H1 (cell line): ENCODE data around the gene ZNF8. TPM values are rescaled to one million over a fixed set of nuclear protein-coding genes. Genes with fewer than 3 reads are reported as not detected.
"Not testable (repeated sequence)": the region's sequence is repeated elsewhere in the genome, so short reads cannot be mapped to it uniquely, and the experiment has no call there.

Experiments used
- CTCF ChIA-PET: fragments of 300-600 bp; sonication (Branson Sonifier 250); formaldehyde crosslinking; loops from one replicate; lab custom pipeline; 2021; ENCODE audit not compliant: partially characterized antibody; lab: Charles Lee
- POLR2A ChIA-PET: fragments of 300-600 bp; sonication (Branson Sonifier 250); formaldehyde crosslinking; loops from one replicate; lab custom pipeline; 2021; ENCODE audit warnings: inconsistent platforms; ENCODE audit not compliant: partially characterized antibody; lab: Charles Lee
- DNase-seq, 2 experiments: peaks; one replicate each; pipeline versions ENCODE4 v3.0.0 to v3.0.0-alpha.2; 2010 to 2022; ENCODE audit warnings: low spot score in 2 of 2, low read depth in 1 of 2, mixed read lengths in 1 of 2
- FAIRE-seq: peaks from 2 replicates; lab custom pipeline; 2011; peaks lifted over from hg19 to GRCh38; lab: Jason Lieb, UNC
- H2AFZ ChIP-seq: 2 replicates; pipeline ENCODE4 v1.8.1; 2012; ENCODE audit warnings: low read length, inconsistent platforms
- H2AK5ac ChIP-seq: 2 replicates; pipeline ENCODE4 v1.6.1; 2013; ENCODE audit warnings: low read depth, low read length
- H2BK120ac ChIP-seq: replicated peaks from 2 replicates; pipeline ENCODE3; 2013; ENCODE audit warnings: low read depth, low read length, inconsistent platforms
- H2BK12ac ChIP-seq: 2 replicates; pipeline ENCODE4 v1.6.1; 2013; ENCODE audit warnings: low read depth, low read length
- H2BK15ac ChIP-seq: 2 replicates; pipeline ENCODE4 v1.6.1; 2013; ENCODE audit warnings: low read length
- H2BK20ac ChIP-seq: 2 replicates; pipeline ENCODE4 v1.6.1; 2013; ENCODE audit warnings: low read length
- H2BK5ac ChIP-seq: 2 replicates; pipeline ENCODE4 v1.6.1; 2013; ENCODE audit warnings: low read depth, low read length
- H3K14ac ChIP-seq: 2 replicates; pipeline ENCODE4 v1.6.1; 2013; ENCODE audit warnings: inconsistent platforms; ENCODE audit not compliant: insufficient read length
- H3K18ac ChIP-seq: 2 replicates; pipeline ENCODE4 v1.6.1; 2013; ENCODE audit warnings: low read length; ENCODE audit errors: extremely low read depth
- H3K23ac ChIP-seq: 2 replicates; pipeline ENCODE4 v1.6.1; 2013; ENCODE audit warnings: inconsistent platforms; ENCODE audit not compliant: insufficient read length
- H3K23me2 ChIP-seq: 2 replicates; pipeline ENCODE4 v1.6.1; 2013; ENCODE audit warnings: low read depth, low read length
- H3K27ac ChIP-seq: 2 replicates; pipeline ENCODE4 v1.6.1; 2011; ENCODE audit warnings: low read depth, low read length, inconsistent platforms
- H3K27me3 ChIP-seq, 4 experiments: replicated peaks in 1 of 4; 1 replicate in 1 of 4; 2 replicates in 3 of 4; pipeline versions ENCODE4 v1.6.1 to v1.8.1; 2011 to 2013; ENCODE audit warnings: low read length in 3 of 4, mild to moderate bottlenecking in 3 of 4, inconsistent platforms in 2 of 4, mixed read lengths in 2 of 4, moderate library complexity in 1 of 4; ENCODE audit not compliant: control insufficient read depth in 3 of 4, insufficient read depth in 3 of 4; ENCODE audit errors: extremely low read depth in 1 of 4
- H3K36me3 ChIP-seq, 4 experiments: 2 replicates each; pipeline versions ENCODE4 v1.6.1 to v1.8.1; 2011 to 2013; ENCODE audit warnings: mild to moderate bottlenecking in 4 of 4, low read length in 3 of 4, moderate library complexity in 2 of 4, control low read depth in 1 of 4, inconsistent platforms in 1 of 4; ENCODE audit not compliant: insufficient read depth in 4 of 4, control insufficient read depth in 2 of 4
- H3K4ac ChIP-seq: replicated peaks from 2 replicates; pipeline ENCODE3; 2013; ENCODE audit warnings: low read length, low read depth, mixed read lengths, inconsistent platforms; ENCODE audit not compliant: insufficient read length
- H3K4me1 ChIP-seq, 4 experiments: replicated peaks in 1 of 4; 1 replicate in 1 of 4; 2 replicates in 3 of 4; pipeline versions ENCODE4 v1.6.1 to v1.8.1; 2011 to 2013; ENCODE audit warnings: low read length in 3 of 4, inconsistent platforms in 2 of 4, mixed read lengths in 1 of 4; ENCODE audit not compliant: insufficient read depth in 4 of 4, control insufficient read depth in 3 of 4
- H3K4me2 ChIP-seq, 2 experiments: 2 replicates each; pipeline versions ENCODE4 v1.6.1 to v1.8.1; 2011 to 2013; ENCODE audit warnings: low read depth in 2 of 2, low read length in 2 of 2, control low read depth in 1 of 2, inconsistent platforms in 1 of 2, mild to moderate bottlenecking in 1 of 2; ENCODE audit not compliant: insufficient read depth in 1 of 2
- H3K4me3 ChIP-seq, 4 experiments: fragments of 200-600, 300-600 bp in 1 of 4; sonication (generic), shearing (Covaris generic), sonication (Bioruptor Twin) in 1 of 4; 2 replicates each; pipeline versions ENCODE4 v1.5.1 to v1.8.1; 2011 to 2016; ENCODE audit warnings: low read length in 4 of 4, low read depth in 3 of 4, control low read depth in 2 of 4, inconsistent platforms in 2 of 4, mild to moderate bottlenecking in 2 of 4, mixed read lengths in 1 of 4, moderate library complexity in 1 of 4; ENCODE audit not compliant: insufficient read depth in 2 of 4; ENCODE audit errors: extremely low read depth in 1 of 4
- H3K56ac ChIP-seq: replicated peaks from 2 replicates; pipeline ENCODE3; 2013; ENCODE audit warnings: low read depth, mild to moderate bottlenecking, mixed read lengths, low read length, inconsistent platforms; ENCODE audit not compliant: insufficient read length
- H3K79me1 ChIP-seq: 2 replicates; pipeline ENCODE4 v1.6.1; 2013; ENCODE audit warnings: low read depth, low read length, control low read depth
- H3K79me2 ChIP-seq, 2 experiments: 2 replicates each; pipeline versions ENCODE4 v1.6.1 to v1.8.1; 2012 to 2013; ENCODE audit warnings: low read length in 2 of 2, mild to moderate bottlenecking in 2 of 2, inconsistent platforms in 1 of 2; ENCODE audit not compliant: insufficient read depth in 2 of 2, control insufficient read depth in 1 of 2
- H3K9ac ChIP-seq, 4 experiments: replicated peaks in 1 of 4; 1 replicate in 1 of 4; 2 replicates in 3 of 4; pipeline versions ENCODE4 v1.6.1 to v1.8.1; 2011 to 2013; ENCODE audit warnings: low read depth in 3 of 4, low read length in 3 of 4, control low read depth in 2 of 4, mild to moderate bottlenecking in 2 of 4, moderate library complexity in 2 of 4, inconsistent platforms in 1 of 4; ENCODE audit errors: extremely low read depth in 1 of 4
- H3K9me3 ChIP-seq, 2 experiments: 2 replicates each; pipeline versions ENCODE4 v1.6.1 to v1.8.1; 2012 to 2013; ENCODE audit warnings: mild to moderate bottlenecking in 2 of 2, moderate library complexity in 2 of 2, control low read depth in 1 of 2, inconsistent platforms in 1 of 2, low read depth in 1 of 2, low read length in 1 of 2, mixed read lengths in 1 of 2; ENCODE audit not compliant: insufficient read depth in 2 of 2
- H4K20me1 ChIP-seq, 2 experiments: replicated peaks in 1 of 2; 2 replicates each; pipeline versions ENCODE3 to v1.8.1; 2011 to 2013; ENCODE audit warnings: inconsistent platforms in 2 of 2, low read length in 2 of 2, mild to moderate bottlenecking in 1 of 2; ENCODE audit not compliant: insufficient read depth in 2 of 2, control insufficient read depth in 1 of 2
- H4K5ac ChIP-seq: 2 replicates; pipeline ENCODE4 v1.6.1; 2013; ENCODE audit warnings: low read length, low read depth, mixed read lengths, inconsistent platforms; ENCODE audit not compliant: insufficient read length
- H4K8ac ChIP-seq: 2 replicates; pipeline ENCODE4 v1.8.0; 2013; ENCODE audit warnings: mild to moderate bottlenecking, moderate library complexity, low read length, inconsistent platforms; ENCODE audit not compliant: insufficient read depth; ENCODE audit errors: extremely low read depth
- H4K91ac ChIP-seq: replicated peaks from 2 replicates; pipeline ENCODE3; 2013; ENCODE audit warnings: low read length, mixed read lengths, inconsistent platforms; ENCODE audit not compliant: insufficient read length
- CEBPB ChIP-seq: IDR thresholded peaks from 2 replicates; pipeline ENCODE4 v1.6.1; 2012; ENCODE audit warnings: low read depth, low read length
- WGBS, 2 experiments: shearing (Covaris generic) in 1 of 2; methylation state at CpG; one replicate each; pipeline versions ENCODE4 v1.1.6 to v1.1.7; 2013 to 2015; ENCODE audit warnings: low lambda C conversion rate in 2 of 2, mixed read lengths in 2 of 2, inconsistent platforms in 1 of 2, low coverage in 1 of 2, missing lambda C conversion rate in 1 of 2; ENCODE audit not compliant: insufficient replicate concordance in 2 of 2, insufficient coverage in 1 of 2, insufficient read length in 1 of 2; ENCODE audit errors: extremely low coverage in 1 of 2, missing lambda C conversion rate in 1 of 2; 5-methylcytosine and 5-hydroxymethylcytosine counted together
- polyA plus RNA-seq, 7 experiments: library from polyadenylated mRNA; depleted of rRNA in 3 of 7; stranded (reverse) in 5 of 7; unstranded in 2 of 7; fragments of >200 nt in 5 of 7; fragments of 200-250 nt in 2 of 7; gene quantifications; 1 replicate in 5 of 7; 2 replicates in 1 of 7; 4 replicates in 1 of 7; pipeline versions ENCODE4 v1.2.1 to v1.2.3, GENCODE V29; 2011 to 2013; ENCODE audit warnings: missing spikeins in 2 of 7, mixed read lengths in 2 of 7
- total RNA-seq: library from RNA; stranded (reverse); fragmentation: NEBNext Ultra II Directional; extraction: Animal tissue kit (Norgen Biotek cat#: 25700); gene quantifications from 2 replicates; pipeline ENCODE4 v1.2.1, GENCODE V29; 2021

The ZNF8 gene
- total and polyA plus RNA-seq, 2 of the 8 experiments (the other 6 are each of a cell fraction or from before 2014, with no cell fraction given), result 9.2 to 21.5 TPM

- not testable (repeated sequence) for H3K23ac ChIP-seq, H3K18ac ChIP-seq, H2BK15ac ChIP-seq, H2BK12ac ChIP-seq, H2BK20ac ChIP-seq, H3K79me2 ChIP-seq, FAIRE-seq, H4K8ac ChIP-seq, H3K79me1 ChIP-seq, H3K27me3 ChIP-seq, H3K4ac ChIP-seq, H4K91ac ChIP-seq, H3K9me3 ChIP-seq, H2BK120ac ChIP-seq, H3K36me3 ChIP-seq, H3K4me1 ChIP-seq, H3K9ac ChIP-seq, DNase-seq, H2AK5ac ChIP-seq, H3K14ac ChIP-seq, H3K56ac ChIP-seq, H2BK5ac ChIP-seq, H4K5ac ChIP-seq, H4K20me1 ChIP-seq, H3K23me2 ChIP-seq, H3K27ac ChIP-seq
- TF ChIP-seq CEBPB, result 0 out of 2 replicates have a peak, but pooled peaks have one; percentile 5
- Histone ChIP-seq H3K4me3 (peak overlapping the region; percentile 78 to 88 (median 82)), H3K4me2 (peak overlapping the region; percentile 76 to 78), H2AFZ (0 out of 2 replicates have a peak overlapping the region, but pooled peaks have one; percentile 63)
- ChIA-PET POLR2A (interaction anchor here (0.7 to 11.4 kb wide), 11 partner anchors 8 to 165 kb away, joined by 3 to 102 read pairs (median 4); partner anchors contain the start of genes ZNF274, ZNF497, ZNF544 and ZSCAN22), CTCF (interaction anchor here (0.6 to 2.4 kb wide), 8 partner anchors 9 to 70 kb away, joined by 3 to 13 read pairs (median 5); partner anchors contain the start of gene ZNF837)
- WGBS, 2 experiments, result 28% methylated on average over 12 of the region's 12 CpGs; no CpG with 5 or more reads in 1 of the 2 experiments
Measured at GRCh38 chr19:58348080-58348479, 69.3 kb downstream of the ZNF8 start.
